ENCODE data around the gene ZNF134.

Gene ZNF134

DNA sequence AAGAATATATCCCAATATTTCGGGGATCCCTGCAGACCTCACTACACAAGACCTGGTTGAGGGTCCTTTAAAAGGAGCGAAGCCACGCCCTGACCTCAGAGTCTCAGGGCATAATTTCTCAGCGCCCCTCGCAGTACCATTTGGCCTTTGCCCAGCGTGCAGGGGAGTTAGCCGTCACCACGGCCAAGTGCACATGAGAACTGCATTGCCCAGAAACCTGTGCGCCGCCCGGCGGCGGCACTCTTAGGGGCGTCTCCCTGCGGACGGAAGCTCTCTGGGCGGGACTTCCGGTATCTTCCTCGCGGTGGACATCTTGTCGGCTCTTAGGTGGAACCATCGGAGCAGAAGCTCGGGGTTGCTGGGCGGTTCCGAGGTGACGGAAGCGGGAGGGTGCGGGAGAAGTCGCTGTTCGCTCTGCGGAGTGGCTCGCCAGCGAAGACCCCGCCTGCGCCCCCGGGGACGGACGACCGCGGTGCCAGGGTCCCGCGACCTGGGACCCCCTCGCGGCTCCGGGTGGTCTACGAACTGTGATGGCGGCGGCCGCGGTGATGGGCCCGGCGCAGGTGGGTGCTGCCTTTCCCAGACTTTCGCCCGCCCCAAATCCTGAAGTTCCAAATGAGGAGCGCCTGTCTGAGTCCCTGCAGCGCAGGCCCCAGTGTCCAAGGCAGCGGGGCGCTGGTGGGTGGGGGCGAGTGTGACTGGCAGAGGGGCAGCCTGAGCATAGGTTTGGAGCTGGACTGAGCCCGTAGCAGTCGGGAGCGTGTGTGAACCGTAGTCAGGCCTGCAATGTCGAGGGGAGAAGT lies at the start of gene ZNF134:
Gene ZNF134, plus strand, starts transcription at position 302 of the 803 bp plus-strand sequence. CDS start 5,227 bp downstream, outside the sequence.
- DNase-seq (ENCODE audit: low read depth in 2 of 2): peak; percentile 56 to 68

GRCh38 chr19:57566396-57567265 lies 47.4 kb upstream of the ZNF134 start:
- no peak for DNase-seq (ENCODE audit: low read depth in 2 of 2)

GRCh38 chr19:57570707-57571106 lies 43.3 kb upstream of the ZNF134 start:
- DNase-seq (ENCODE audit: low read depth in 2 of 2): no peak

DNA sequence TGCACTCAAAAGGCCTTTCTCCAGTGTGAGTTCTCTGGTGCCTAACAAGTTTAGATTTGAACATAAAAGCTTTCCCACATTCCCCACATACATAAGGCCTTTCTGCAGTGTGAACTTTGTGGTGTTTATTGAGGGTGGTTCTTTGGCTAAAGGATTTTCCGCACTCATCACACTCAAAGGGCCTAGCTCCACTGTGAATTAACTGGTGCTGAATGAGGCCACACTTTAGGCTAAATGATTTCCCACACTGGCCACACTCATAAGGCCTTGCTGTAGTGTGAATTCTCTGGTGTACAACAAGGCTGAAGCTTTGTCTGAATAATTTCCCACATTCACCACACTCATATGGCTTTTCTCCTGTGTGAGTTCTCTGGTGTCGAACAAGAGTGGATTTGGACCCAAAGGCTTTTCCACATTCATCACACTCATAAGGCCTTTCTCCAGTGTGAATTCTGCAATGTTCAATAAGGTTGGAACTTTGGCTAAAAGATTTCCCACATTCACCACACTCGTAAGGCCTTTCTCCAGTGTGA lies 41.6 kb upstream of the ZNF134 start:
- DNase-seq (ENCODE audit: low read depth in 2 of 2): no peak

GRCh38 chr19:57576661-57577060 lies 37.4 kb upstream of the ZNF134 start:
- no peak for DNase-seq (ENCODE audit: low read depth in 2 of 2)

GRCh38 chr19:57578487-57579205 lies 35.4 kb upstream of the ZNF134 start, which contains the start of gene ZNF416:
Gene ZNF416, minus strand, starts transcription at chr19:57578911. Its CDS starts 207 bp downstream, at chr19:57578704.
- DNase-seq (ENCODE audit: low read depth in 2 of 2): peak; percentile 95 to 96

DNA sequence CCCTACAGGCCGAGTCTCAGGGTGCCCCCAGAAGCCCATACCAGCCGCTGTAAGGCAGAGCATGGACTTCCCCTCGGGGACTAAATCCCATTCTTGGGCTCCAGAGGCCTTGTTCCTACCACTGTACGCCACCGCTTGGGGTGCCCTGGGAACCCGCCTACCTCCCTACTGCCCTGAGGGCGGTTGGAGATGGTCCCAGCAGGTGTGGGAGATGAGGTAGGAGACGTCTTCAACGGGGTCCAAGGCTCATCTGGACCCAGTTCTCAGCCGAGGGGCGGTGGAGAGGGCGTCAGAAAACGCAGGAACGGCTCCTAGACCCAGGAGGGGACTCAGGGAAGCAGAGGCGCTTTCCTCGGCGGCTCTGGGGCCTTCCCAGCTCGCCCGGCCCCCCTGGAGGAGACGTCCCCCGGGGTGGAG lies 30.9 kb upstream of the ZNF134 start:
- DNase-seq (ENCODE audit: low read depth in 2 of 2): no peak

- DNase-seq (ENCODE audit: low read depth in 2 of 2): peak; percentile 80 to 85
Measured at GRCh38 chr19:57583521-57584416, 30.3 kb upstream of the ZNF134 start, which contains the start of gene ZIK1. Gene ZIK1, plus strand, starts transcription at chr19:57584145. Its CDS starts 212 bp downstream, at chr19:57584357.

- DNase-seq (ENCODE audit: low read depth in 2 of 2): no peak
Measured at GRCh38 chr19:57587529-57587928, 26.5 kb upstream of the ZNF134 start.

DNA sequence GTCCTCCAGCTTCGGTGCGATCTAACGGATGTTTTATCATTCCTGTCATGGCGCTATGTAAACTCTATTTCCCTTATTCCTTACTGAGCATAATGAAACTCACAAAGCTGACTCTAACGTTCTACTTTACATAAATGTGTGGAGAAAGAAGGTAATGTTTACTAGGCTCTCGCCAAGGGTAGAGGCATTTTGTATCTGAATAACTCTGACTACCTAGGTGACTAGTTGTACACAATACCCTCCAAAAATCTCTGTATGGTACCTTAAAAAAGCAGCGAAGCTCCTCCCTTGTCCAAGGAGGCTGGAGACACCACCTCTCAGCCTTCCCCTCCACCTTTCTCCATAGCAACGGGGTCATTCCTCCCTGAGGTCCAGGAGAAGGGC lies 14.7 kb upstream of the ZNF134 start:
- no peak for DNase-seq (ENCODE audit: low read depth in 2 of 2)

DNA sequence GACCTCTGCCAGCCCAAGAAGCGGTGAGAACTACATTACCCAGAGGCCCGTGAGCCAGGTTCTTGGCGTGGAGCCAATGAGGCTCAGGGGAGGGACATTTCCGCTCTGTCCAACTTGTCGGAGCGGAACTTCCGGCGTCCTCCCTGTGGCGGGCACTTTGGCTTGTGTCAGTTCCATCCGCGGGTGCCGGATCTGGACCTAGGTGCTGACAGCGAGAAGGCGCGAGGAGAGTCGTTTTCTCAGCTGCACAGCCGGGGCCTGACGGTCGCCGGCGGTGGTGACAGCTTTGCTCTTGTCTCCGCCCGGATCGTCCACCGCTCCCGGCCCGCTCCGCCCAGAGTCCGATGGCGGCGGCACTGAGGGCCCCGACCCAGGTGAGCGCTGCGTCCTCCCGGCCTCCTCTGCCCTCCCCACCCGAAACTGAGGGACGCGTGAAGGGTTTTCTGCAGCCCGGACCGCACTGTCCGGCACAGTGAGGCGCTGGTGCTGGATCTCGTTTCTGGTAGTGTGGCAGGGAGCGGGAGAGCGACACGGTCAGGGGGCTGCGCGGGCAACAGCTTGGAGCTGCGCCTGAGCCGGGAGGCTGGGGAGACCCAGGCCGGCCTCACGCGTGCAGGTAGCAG lies 14.2 kb upstream of the ZNF134 start, which contains the start of gene ZNF530:
Gene ZNF530, plus strand, starts transcription at position 125 of the 623 bp plus-strand sequence. CDS start 4,461 bp downstream, outside the sequence.
- DNase-seq (ENCODE audit: low read depth in 2 of 2): peak; percentile 76 to 79

DNA sequence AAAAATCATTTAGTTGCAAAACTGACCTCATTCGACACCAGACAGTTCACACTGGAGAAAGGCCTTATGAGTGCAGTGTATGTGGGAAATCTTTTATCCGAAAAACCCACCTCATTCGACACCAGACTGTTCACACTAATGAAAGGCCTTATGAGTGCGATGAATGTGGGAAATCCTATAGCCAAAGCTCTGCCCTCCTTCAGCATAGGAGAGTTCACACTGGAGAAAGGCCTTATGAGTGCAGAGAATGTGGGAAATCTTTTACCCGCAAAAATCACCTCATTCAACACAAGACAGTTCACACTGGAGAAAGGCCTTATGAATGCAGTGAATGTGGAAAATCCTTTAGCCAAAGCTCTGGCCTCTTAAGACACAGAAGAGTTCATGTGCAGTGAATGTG lies 7.1 kb upstream of the ZNF134 start:
- DNase-seq (ENCODE audit: low read depth in 2 of 2): no peak

DNA sequence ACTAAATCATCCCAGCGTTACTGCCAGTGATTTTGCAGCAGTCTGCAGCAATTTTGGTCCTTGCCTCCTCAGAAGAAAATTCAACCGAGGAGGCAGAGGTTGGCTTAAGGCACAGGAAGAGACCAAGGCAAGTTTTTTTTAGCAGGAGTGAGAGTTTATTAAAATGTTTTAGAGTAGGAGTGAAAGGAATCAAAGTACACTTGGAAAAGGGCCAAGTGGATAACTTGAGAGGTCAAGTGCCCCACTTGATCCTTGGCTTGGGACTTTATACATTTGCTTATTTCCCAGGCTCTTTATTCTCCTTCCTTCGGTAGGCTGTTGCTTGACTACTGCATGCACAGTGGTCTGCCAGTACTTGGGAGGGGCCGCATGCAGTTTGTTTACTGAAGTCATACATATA lies 2.9 kb upstream of the ZNF134 start:
- DNase-seq (ENCODE audit: low read depth in 2 of 2): no peak

GRCh38 chr19:57615346-57615745 lies 1.3 kb downstream of the ZNF134 start:
- DNase-seq (ENCODE audit: low read depth in 2 of 2): no peak

- no peak for DNase-seq (ENCODE audit: low read depth in 2 of 2)
Measured at GRCh38 chr19:57620673-57621348, 6.8 kb downstream of the ZNF134 start.

GRCh38 chr19:57623091-57623490 lies 9.0 kb downstream of the ZNF134 start:
- DNase-seq (ENCODE audit: low read depth in 2 of 2): no peak

DNA sequence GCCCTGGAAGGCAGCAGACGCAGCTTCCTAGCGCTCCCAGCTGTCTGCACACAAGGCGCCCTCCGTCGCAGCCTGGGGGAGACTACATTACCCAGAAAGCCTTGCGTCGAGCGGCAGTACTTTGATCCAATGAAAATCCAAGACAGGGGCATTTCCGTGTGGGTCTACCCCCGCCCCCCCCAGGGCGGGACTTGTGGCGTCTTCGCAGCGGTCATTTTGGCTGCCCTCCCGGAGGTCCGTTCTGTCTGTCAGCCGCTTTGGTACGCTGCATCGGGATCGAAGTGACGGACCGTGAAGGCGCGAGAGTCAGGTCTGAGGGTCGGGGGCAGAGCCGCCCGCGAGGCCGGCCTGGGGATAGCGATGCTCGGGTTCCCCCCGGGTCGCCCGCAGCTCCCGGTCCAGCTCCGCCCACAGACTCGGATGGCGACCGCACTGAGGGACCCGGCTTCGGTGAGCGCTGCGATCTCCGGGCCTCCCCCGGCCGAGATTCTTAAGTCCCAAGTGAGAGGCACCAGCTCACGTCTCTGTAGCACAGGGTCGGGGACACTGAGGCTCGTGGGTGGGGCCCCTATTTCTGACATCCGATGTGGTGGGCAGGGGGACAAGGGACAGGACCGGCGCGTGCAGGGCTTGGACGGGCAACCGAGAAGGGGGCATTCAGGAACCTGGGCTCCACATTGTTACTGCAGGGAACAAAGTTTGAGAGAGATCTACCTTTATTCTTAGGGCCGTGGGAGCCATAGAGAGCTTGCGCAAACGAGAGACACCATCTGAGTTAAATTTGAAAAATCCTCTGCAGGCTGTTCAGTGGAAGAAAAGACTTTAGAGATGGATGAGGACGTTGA lies 19.2 kb downstream of the ZNF134 start, which contains the start of gene ZNF211:
Gene ZNF211, plus strand, starts transcription at position 182 of the 845 bp plus-strand sequence. Its CDS starts 179 bp downstream, at position 361.
- DNase-seq (ENCODE audit: low read depth in 2 of 2): peak; percentile 80 to 81

DNA sequence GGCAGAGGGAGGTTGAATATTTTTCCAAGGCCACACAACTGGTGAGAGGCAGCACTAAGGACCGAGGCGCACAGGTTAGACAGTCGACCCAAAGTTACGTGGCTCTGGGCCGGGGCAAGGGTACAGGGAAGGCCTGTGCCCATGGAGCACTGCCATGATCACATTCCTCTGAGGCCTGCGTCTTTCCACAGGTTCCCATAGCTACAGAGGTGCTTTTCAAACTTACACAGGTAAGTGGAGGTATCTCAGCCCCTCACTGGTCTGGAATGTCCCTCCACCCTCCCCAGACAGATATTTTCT lies 19.7 kb downstream of the ZNF134 start:
- no peak for DNase-seq (ENCODE audit: low read depth in 2 of 2)
